ENCODE results near the gene CORO1C. TPM values are rescaled to one million over a fixed set of nuclear protein-coding genes. Genes with fewer than 3 reads are reported as not detected.

Gene CORO1C
- polyA plus RNA-seq, 1 donor from 2014 or later, result 123 TPM

DNA sequence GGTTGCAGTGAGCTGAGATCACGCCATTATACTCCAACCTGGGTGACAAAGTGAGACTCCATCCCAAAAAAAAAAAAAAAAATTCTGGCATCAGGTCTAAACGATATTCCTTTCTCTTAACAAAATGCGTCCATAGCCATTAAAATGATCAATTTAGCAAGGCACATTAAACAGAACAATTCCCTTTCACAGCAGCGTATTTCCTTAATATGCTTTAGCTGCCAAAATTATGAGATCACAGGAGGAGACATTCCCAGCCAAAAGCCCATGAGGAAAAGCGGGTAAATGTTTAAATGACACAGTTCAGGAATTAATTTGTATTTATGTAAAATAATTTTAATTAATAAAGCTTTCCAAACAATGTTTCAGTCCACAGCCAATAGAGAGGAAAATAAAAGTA is 54.6 kb downstream of the CORO1C start:
- H3K4me2 ChIP-seq (ENCODE audit: low read length), result no peak overlapping the region
- no peaks in the 10 kb centered on the region for H3K9me3 ChIP-seq (ENCODE audit: low read length)
- no peak overlapping the region for H3K9ac ChIP-seq (ENCODE audit: low read length)
- H3K4me3 ChIP-seq (ENCODE audit: low read length), result no peak overlapping the region
- no peaks in the 10 kb centered on the region for H3F3A ChIP-seq (ENCODE audit: insufficient read depth, low read length, poor library complexity, severe bottlenecking)
- H3K27ac ChIP-seq (ENCODE audit: low read length), result no peak overlapping the region
- no peaks in the 10 kb centered on the region for H3K9me2 ChIP-seq (ENCODE audit: insufficient read depth, low read length)
- no peak overlapping the region for H2AFZ ChIP-seq (ENCODE audit: low read depth, low read length)
- TF ChIP-seq POLR2AphosphoS5 (IDR thresholded peaks at IDR 0.05) (no peak), TAF1 (IDR thresholded peaks at IDR 0.05; ENCODE audit: low read depth) (no peak), RAD21 (conservative IDR thresholded peaks at IDR 0.05) (no peak), EP300 (conservative IDR thresholded peaks at IDR 0.05; ENCODE audit: poor library complexity, severe bottlenecking) (no peak), MXI1 (conservative IDR thresholded peaks at IDR 0.05; ENCODE audit: poor library complexity, severe bottlenecking) (no peak), EZH2 (IDR thresholded peaks at IDR 0.05; ENCODE audit: borderline replicate concordance, insufficient read depth, low read length, poor library complexity, severe bottlenecking) (no peak), SMC3 (conservative IDR thresholded peaks at IDR 0.05; ENCODE audit: poor library complexity) (no peak)
- TF ChIP-seq, protein P1, sequence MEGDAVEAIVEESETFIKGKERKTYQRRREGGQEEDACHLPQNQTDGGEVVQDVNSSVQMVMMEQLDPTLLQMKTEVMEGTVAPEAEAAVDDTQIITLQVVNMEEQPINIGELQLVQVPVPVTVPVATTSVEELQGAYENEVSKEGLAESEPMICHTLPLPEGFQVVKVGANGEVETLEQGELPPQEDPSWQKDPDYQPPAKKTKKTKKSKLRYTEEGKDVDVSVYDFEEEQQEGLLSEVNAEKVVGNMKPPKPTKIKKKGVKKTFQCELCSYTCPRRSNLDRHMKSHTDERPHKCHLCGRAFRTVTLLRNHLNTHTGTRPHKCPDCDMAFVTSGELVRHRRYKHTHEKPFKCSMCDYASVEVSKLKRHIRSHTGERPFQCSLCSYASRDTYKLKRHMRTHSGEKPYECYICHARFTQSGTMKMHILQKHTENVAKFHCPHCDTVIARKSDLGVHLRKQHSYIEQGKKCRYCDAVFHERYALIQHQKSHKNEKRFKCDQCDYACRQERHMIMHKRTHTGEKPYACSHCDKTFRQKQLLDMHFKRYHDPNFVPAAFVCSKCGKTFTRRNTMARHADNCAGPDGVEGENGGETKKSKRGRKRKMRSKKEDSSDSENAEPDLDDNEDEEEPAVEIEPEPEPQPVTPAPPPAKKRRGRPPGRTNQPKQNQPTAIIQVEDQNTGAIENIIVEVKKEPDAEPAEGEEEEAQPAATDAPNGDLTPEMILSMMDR (IDR thresholded peaks at IDR 0.05; ENCODE audit: poor library complexity, severe bottlenecking), result no peak
- TF ChIP-seq, protein P2, sequence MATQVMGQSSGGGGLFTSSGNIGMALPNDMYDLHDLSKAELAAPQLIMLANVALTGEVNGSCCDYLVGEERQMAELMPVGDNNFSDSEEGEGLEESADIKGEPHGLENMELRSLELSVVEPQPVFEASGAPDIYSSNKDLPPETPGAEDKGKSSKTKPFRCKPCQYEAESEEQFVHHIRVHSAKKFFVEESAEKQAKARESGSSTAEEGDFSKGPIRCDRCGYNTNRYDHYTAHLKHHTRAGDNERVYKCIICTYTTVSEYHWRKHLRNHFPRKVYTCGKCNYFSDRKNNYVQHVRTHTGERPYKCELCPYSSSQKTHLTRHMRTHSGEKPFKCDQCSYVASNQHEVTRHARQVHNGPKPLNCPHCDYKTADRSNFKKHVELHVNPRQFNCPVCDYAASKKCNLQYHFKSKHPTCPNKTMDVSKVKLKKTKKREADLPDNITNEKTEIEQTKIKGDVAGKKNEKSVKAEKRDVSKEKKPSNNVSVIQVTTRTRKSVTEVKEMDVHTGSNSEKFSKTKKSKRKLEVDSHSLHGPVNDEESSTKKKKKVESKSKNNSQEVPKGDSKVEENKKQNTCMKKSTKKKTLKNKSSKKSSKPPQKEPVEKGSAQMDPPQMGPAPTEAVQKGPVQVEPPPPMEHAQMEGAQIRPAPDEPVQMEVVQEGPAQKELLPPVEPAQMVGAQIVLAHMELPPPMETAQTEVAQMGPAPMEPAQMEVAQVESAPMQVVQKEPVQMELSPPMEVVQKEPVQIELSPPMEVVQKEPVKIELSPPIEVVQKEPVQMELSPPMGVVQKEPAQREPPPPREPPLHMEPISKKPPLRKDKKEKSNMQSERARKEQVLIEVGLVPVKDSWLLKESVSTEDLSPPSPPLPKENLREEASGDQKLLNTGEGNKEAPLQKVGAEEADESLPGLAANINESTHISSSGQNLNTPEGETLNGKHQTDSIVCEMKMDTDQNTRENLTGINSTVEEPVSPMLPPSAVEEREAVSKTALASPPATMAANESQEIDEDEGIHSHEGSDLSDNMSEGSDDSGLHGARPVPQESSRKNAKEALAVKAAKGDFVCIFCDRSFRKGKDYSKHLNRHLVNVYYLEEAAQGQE (IDR thresholded peaks at IDR 0.05; ENCODE audit: borderline replicate concordance), result no peak
- peaks cover 6% of the 10 kb centered on the region for H3K79me2 ChIP-seq (replicated peaks; ENCODE audit: insufficient read depth, low read length)
- H3K27me3 ChIP-seq (ENCODE audit: insufficient read depth, low read depth, low read length), result no peaks in the 10 kb centered on the region
- H3K36me3 ChIP-seq (ENCODE audit: insufficient read depth, low read length), result no peaks in the 10 kb centered on the region
- H4K20me1 ChIP-seq (ENCODE audit: insufficient read depth), result no peaks in the 10 kb centered on the region

DNA sequence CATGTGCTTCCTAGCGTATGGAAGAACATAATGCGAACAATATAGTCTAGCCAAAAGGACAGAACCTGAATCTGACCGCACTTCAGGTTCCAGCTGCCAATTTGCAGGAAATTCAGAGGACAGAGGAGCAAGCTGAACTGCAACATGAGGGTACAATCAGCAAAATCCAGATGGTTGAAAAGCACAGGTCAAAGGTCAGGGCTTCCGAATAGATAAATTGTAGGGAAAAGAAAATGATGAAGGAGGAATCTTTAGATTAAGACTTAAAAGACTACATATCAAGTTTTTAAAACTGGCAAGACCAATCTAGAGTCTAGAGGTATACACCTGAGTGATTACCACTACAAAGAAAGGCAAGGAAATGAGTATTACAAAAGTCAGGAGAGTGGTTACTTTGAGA is 55.5 kb downstream of the CORO1C start:
- H3K36me3 ChIP-seq (ENCODE audit: insufficient read depth, low read length), result no peaks in the 10 kb centered on the region
- no peak overlapping the region for H3K4me2 ChIP-seq (ENCODE audit: low read length)
- no peaks in the 10 kb centered on the region for H4K20me1 ChIP-seq (ENCODE audit: insufficient read depth)

More for the DNA sequence above, 55.5 kb downstream of the CORO1C start:
- no peak overlapping the region for H3K27ac ChIP-seq (ENCODE audit: low read length)
- H2AFZ ChIP-seq (ENCODE audit: low read depth, low read length), result no peak overlapping the region
- H3K9me3 ChIP-seq (ENCODE audit: low read length), result no peaks in the 10 kb centered on the region
- H3K9ac ChIP-seq (ENCODE audit: low read length), result no peak overlapping the region
- no peaks in the 10 kb centered on the region for H3K27me3 ChIP-seq (ENCODE audit: insufficient read depth, low read depth, low read length)
- peaks cover 4% of the 10 kb centered on the region for H3K79me2 ChIP-seq (replicated peaks; ENCODE audit: insufficient read depth, low read length)
- no peak overlapping the region for H3K4me3 ChIP-seq (ENCODE audit: low read length)
- no peaks in the 10 kb centered on the region for H3F3A ChIP-seq (ENCODE audit: insufficient read depth, low read length, poor library complexity, severe bottlenecking)
- no peaks in the 10 kb centered on the region for H3K9me2 ChIP-seq (ENCODE audit: insufficient read depth, low read length)
- TF ChIP-seq, protein P2 (IDR thresholded peaks at IDR 0.05; ENCODE audit: borderline replicate concordance), result no peak
- TF ChIP-seq SMC3 (conservative IDR thresholded peaks at IDR 0.05; ENCODE audit: poor library complexity) (no peak), RAD21 (conservative IDR thresholded peaks at IDR 0.05) (no peak), EP300 (conservative IDR thresholded peaks at IDR 0.05; ENCODE audit: poor library complexity, severe bottlenecking) (no peak), TAF1 (IDR thresholded peaks at IDR 0.05; ENCODE audit: low read depth) (no peak), MXI1 (conservative IDR thresholded peaks at IDR 0.05; ENCODE audit: poor library complexity, severe bottlenecking) (no peak), POLR2AphosphoS5 (IDR thresholded peaks at IDR 0.05) (no peak), EZH2 (IDR thresholded peaks at IDR 0.05; ENCODE audit: borderline replicate concordance, insufficient read depth, low read length, poor library complexity, severe bottlenecking) (no peak)
- TF ChIP-seq, protein P1 (IDR thresholded peaks at IDR 0.05; ENCODE audit: poor library complexity, severe bottlenecking), result no peak
